ENCODE data around the gene PCDHGA2. TPM values are rescaled to one million over a fixed set of nuclear protein-coding genes. Genes with fewer than 3 reads are reported as not detected.
A peak's percentile ranks its signal among the peaks of the same experiment; 100 is the strongest.

PCDHGA2 gene
- total RNA-seq, 4 donors from 2014 or later: 3.2 to 5.6 (median 4.4) TPM

DNA sequence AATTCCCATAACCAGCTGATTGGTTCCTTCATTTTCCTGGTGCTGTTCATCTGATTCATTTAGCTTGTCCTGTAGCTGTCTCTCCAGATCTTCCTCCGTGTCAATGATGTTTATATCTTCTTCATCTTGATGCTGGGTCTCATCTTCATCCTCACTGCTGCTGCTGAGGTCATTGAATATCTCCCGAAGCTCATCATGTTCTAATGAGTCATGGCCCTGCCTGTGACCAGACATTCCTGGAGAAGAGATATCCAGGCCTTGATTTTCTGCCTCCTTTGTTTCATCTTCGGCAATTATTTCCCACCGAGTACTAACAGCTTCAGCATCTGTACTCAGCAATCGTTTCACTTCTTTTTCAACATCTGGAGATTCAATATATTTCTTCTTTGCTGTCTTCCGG is 19.4 kb upstream of the PCDHGA2 start:
- Histone ChIP-seq H3K4me3 (no peak overlapping the region), H3K4me1 (peaks cover 0 to 12% (median 0%) of the 10 kb centered on the region in 3 donors), H3K27ac (no peak overlapping the region), H3K9me3 (peaks cover 2 to 69% (median 10%) of the 10 kb centered on the region in 3 donors), H3K27me3 (no peaks in the 10 kb centered on the region), H3K36me3 (peaks cover 0 to 53% of the 10 kb centered on the region in 2 donors)
- WGBS, 2 donors (ENCODE audit: low coverage in 1 of 2): 100% methylated on average over 1 to 6 of the region's 6 CpGs
- no peak for ATAC-seq
- TF ChIP-seq, protein P1, sequence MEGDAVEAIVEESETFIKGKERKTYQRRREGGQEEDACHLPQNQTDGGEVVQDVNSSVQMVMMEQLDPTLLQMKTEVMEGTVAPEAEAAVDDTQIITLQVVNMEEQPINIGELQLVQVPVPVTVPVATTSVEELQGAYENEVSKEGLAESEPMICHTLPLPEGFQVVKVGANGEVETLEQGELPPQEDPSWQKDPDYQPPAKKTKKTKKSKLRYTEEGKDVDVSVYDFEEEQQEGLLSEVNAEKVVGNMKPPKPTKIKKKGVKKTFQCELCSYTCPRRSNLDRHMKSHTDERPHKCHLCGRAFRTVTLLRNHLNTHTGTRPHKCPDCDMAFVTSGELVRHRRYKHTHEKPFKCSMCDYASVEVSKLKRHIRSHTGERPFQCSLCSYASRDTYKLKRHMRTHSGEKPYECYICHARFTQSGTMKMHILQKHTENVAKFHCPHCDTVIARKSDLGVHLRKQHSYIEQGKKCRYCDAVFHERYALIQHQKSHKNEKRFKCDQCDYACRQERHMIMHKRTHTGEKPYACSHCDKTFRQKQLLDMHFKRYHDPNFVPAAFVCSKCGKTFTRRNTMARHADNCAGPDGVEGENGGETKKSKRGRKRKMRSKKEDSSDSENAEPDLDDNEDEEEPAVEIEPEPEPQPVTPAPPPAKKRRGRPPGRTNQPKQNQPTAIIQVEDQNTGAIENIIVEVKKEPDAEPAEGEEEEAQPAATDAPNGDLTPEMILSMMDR (IDR thresholded peaks at IDR 0.05): no peak
- TF ChIP-seq EP300 (IDR thresholded peaks at IDR 0.05) (no peak), POLR2A (IDR thresholded peaks at IDR 0.05) (no peak), POLR2AphosphoS5 (IDR thresholded peaks at IDR 0.05) (no peak)

DNA sequence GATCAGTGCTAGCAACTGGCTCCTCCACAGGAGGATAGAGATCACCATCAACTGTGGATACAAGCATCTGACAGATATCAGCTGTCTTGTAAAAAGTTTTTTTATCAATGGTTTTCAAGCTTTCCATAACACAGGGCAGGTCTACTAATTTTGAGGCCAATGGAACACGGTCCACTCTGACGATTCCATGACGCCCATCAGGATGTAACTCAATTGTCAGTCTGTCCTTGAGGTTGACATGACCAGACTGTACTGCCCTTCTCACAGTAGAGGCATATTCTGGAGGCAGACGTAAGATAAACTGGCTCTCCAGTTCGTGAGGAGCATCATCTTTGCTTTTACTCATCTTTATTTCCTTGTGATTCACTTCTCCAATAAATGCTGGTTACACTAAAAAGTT is 18.9 kb upstream of the PCDHGA2 start:
- Histone ChIP-seq H3K36me3 (peaks cover 0 to 49% of the 10 kb centered on the region in 2 donors), H3K4me3 (peak overlapping the region; percentile 60 to 66), H3K27me3 (no peaks in the 10 kb centered on the region), H3K9me3 (peaks cover 2 to 64% (median 10%) of the 10 kb centered on the region in 3 donors), H3K4me1 (peaks cover 0 to 12% (median 0%) of the 10 kb centered on the region in 3 donors), H3K27ac (peak overlapping the region in 2 of 4 donors; percentile 90 to 96)
- TF ChIP-seq EP300 (IDR thresholded peaks at IDR 0.05) (no peak), POLR2AphosphoS5 (IDR thresholded peaks at IDR 0.05) (no peak), POLR2A (IDR thresholded peaks at IDR 0.05) (no peak)
- TF ChIP-seq, protein P1 (IDR thresholded peaks at IDR 0.05): no peak
- WGBS, 2 donors (ENCODE audit: low coverage in 1 of 2): 64 to 72% methylated on average over 3 to 5 of the region's 5 CpGs
- ATAC-seq: no peak

DNA sequence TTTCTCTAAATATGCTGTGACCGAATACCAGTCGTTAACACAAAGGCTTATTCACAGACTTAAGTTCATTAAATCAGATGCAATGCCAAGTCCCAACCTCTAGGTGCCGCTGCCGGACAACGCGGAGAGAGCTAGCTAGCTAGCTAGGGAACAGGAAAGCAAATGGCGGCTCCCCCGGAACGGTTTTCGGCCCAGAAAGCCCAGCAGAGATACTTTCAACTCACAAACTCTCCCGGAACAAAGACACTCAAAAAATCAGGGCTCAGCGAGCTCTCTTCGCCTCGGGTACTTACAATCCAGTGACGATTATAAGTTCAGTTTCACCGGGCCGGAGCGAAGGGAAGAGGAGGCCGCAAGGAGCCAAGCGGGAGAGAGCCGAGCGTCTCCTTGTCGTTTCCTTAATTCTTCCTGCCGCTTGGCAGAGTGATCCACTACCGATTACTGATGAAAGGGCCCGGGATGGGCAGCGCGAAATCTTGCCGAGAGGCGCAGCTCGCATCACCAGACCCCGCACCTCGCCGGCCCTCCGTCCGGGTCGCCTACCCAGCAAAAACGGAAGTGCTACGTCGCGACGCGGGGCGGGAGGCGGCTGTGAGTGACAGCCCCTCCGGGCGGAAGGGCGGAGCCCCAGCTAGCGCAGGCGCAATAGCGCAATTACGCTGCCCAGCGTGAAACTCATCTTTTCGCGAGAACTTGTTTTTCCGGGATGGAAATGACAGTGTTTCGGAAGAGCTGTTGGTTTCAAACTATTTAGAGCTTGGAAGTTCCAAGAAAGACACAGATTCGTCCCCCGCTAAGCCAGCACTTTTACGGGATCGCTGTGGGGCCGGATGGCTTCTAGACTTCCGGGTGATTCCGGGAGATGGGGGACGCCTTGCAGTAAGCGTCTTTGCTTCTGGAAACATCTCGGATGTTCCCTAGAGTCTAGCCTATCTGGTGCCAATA is 18.1 kb upstream of the PCDHGA2 start, which contains the start of gene TAF7:
Gene TAF7 (minus strand): TSS at position 560 of the 945 bp plus-strand sequence. CDS start 740 bp downstream, outside the sequence.
- TF ChIP-seq POLR2A (IDR thresholded peaks at IDR 0.05) (peak; percentile 81 to 89), POLR2AphosphoS5 (IDR thresholded peaks at IDR 0.05) (peak; percentile 94), EP300 (IDR thresholded peaks at IDR 0.05) (no peak)
- TF ChIP-seq, protein P1 (IDR thresholded peaks at IDR 0.05): peak; percentile 45 to 82 (median 62)
- Histone ChIP-seq H3K9me3 (peaks cover 2 to 56% (median 10%) of the 10 kb centered on the region in 3 donors), H3K36me3 (peaks cover 0 to 45% of the 10 kb centered on the region in 2 donors), H3K4me3 (peak within 1 kb of the TSS; percentile 60 to 66), H3K4me1 (peaks cover 0 to 12% (median 0%) of the 10 kb centered on the region in 3 donors), H3K27me3 (no peaks in the 10 kb centered on the region), H3K27ac (peak within 1 kb of the TSS; percentile 76 to 98 (median 93))
- WGBS, 2 donors (ENCODE audit: low coverage in 1 of 2): 2 to 5% methylated on average over 11 to 23 of the region's 67 CpGs
- peak; percentile 99 for ATAC-seq

DNA sequence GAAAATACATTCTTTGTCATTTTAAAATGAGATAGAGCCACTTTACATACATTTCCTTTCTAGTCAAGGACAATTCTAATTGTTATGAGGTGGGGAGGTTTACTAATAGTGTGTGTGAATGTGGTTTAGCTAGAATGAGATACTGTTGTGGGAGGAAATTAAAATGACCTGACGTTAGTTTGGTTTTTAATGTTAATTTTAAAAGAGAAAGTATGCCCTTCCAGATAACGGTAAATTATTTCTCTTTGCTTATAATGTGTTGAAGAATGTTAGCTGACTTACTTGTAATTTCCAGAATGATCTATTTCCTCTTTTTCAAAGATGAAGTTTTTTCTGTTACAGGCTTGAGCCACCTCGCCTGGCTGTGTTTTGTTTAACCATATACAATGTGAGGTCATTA is 16.3 kb upstream of the PCDHGA2 start:
- no peak for ATAC-seq
- Histone ChIP-seq H3K9me3 (peaks cover 2 to 44% (median 10%) of the 10 kb centered on the region in 3 donors), H3K36me3 (peaks cover 0 to 28% of the 10 kb centered on the region in 2 donors), H3K27me3 (no peaks in the 10 kb centered on the region), H3K27ac (no peak overlapping the region), H3K4me3 (no peak overlapping the region), H3K4me1 (peaks cover 0 to 18% (median 0%) of the 10 kb centered on the region in 3 donors)
- TF ChIP-seq EP300 (IDR thresholded peaks at IDR 0.05): no peak
- no peak for TF ChIP-seq POLR2AphosphoS5 (IDR thresholded peaks at IDR 0.05)
- no peak for TF ChIP-seq POLR2A (IDR thresholded peaks at IDR 0.05)
- TF ChIP-seq, protein P1 (IDR thresholded peaks at IDR 0.05): no peak
- 87 to 89% methylated on average over 3 of the region's 3 CpGs for whole genome bisulfite sequencing, 2 donors (ENCODE audit: low coverage in 1 of 2)

Measured in gastroesophageal sphincter (tissue), 4 donors.